ENCODE data around the gene SKP2. TPM values are rescaled to one million over a fixed set of nuclear protein-coding genes. Genes with fewer than 3 reads are reported as not detected.
A peak's percentile ranks its signal among the peaks of the same experiment; 100 is the strongest.

Gene SKP2
- polyA plus RNA-seq (2013): 18.7 TPM

- CTCF ChIA-PET: interaction anchor here (1.0 to 1.4 kb wide), 5 partner anchors 12 to 93 kb away, joined by 3 to 5 read pairs (median 3); partner anchors contain the start of gene NADK2
- 0% methylated on average over 70 of the region's 81 CpGs for WGBS (ENCODE audit: insufficient coverage)
- H3K4me3 ChIP-seq (ENCODE audit: control insufficient read depth in 1 of 7, extremely low read depth in 1 of 7, insufficient read depth in 4 of 7, low read depth in 2 of 7, low read length in 6 of 7): peak within 1 kb of the TSS; percentile 91 to 99 (median 96)
These were observed at the start of gene SKP2, which contains the start of gene LMBRD2 for GRCh38 chr5:36151434-36152323. SKP2 (plus strand) TSS chr5:36152111; CDS start chr5:36152263, 152 bp downstream. LMBRD2 (minus strand) TSS chr5:36151887; CDS start chr5:36143349, 8,538 bp downstream.

GRCh38 chr5:36105819-36106218, 46.1 kb upstream of the SKP2 start:
- no peak overlapping the region for H3K4me3 ChIP-seq (ENCODE audit: control insufficient read depth in 1 of 7, extremely low read depth in 1 of 7, insufficient read depth in 4 of 7, low read depth in 2 of 7, low read length in 6 of 7)
- H3K4me1 ChIP-seq (ENCODE audit: control extremely low read depth in 1 of 4, control insufficient read depth in 4 of 4, insufficient read depth in 4 of 4, low read length in 3 of 4): no peaks in the 10 kb centered on the region
- no peaks in the 10 kb centered on the region for H3K9me3 ChIP-seq (ENCODE audit: control extremely low read depth in 1 of 5, control insufficient read depth in 4 of 5, insufficient read depth in 2 of 5, low read depth in 1 of 5, low read length in 4 of 5)
- H3K27me3 ChIP-seq (replicated peaks in 2 of 5; ENCODE audit: control insufficient read depth in 4 of 5, insufficient read depth in 5 of 5, low read length in 4 of 5): no peaks in the 10 kb centered on the region
- CTCF ChIA-PET: interaction anchor here (1.5 kb wide), 2 partner anchors 16 to 26 kb away, joined by 3 to 5 read pairs; no protein-coding TSS in a partner anchor
- H3K36me3 ChIP-seq (ENCODE audit: control insufficient read depth in 4 of 4, insufficient read depth in 4 of 4, low read length in 3 of 4): peaks cover 13 to 46% (median 27%) of the 10 kb centered on the region in 4 experiments
- 96% methylated on average over 2 of the region's 2 CpGs for WGBS (ENCODE audit: insufficient coverage)
- no peak overlapping the region for H3K27ac ChIP-seq (ENCODE audit: insufficient read depth in 1 of 2, low read depth in 1 of 2, low read length in 2 of 2, poor library complexity in 1 of 2, severe bottlenecking in 2 of 2)
- no peak for DNase-seq
- POLR2A ChIA-PET: no interaction called here

More at GRCh38 chr5:36151434-36152323, at the start of gene SKP2, which contains the start of gene LMBRD2:
- Histone ChIP-seq H3K27me3 (replicated peaks in 2 of 5; ENCODE audit: control insufficient read depth in 4 of 5, insufficient read depth in 5 of 5, low read length in 4 of 5) (no peaks in the 10 kb centered on the region), H3K27ac (ENCODE audit: insufficient read depth in 1 of 2, low read depth in 1 of 2, low read length in 2 of 2, poor library complexity in 1 of 2, severe bottlenecking in 2 of 2) (peak within 1 kb of the TSS; percentile 62 to 87), H3K4me1 (ENCODE audit: control extremely low read depth in 1 of 4, control insufficient read depth in 4 of 4, insufficient read depth in 4 of 4, low read length in 3 of 4) (peaks cover 14 to 32% (median 26%) of the 10 kb centered on the region in 4 experiments), H3K36me3 (ENCODE audit: control insufficient read depth in 4 of 4, insufficient read depth in 4 of 4, low read length in 3 of 4) (peaks cover 7 to 33% (median 13%) of the 10 kb centered on the region in 4 experiments), H3K9me3 (ENCODE audit: control extremely low read depth in 1 of 5, control insufficient read depth in 4 of 5, insufficient read depth in 2 of 5, low read depth in 1 of 5, low read length in 4 of 5) (no peaks in the 10 kb centered on the region)
- POLR2A ChIA-PET: no interaction called here
- DNase-seq: peak; percentile 97 to 99 (median 99)

- WGBS (ENCODE audit: insufficient coverage): 100% methylated on average over 1 of the region's 3 CpGs
- POLR2A ChIA-PET: interaction anchor here (0.5 kb wide), 1 partner anchor 1354 kb away, joined by 3 read pairs; no protein-coding TSS in a partner anchor
- DNase-seq: no peak
- Histone ChIP-seq H3K36me3 (ENCODE audit: control insufficient read depth in 4 of 4, insufficient read depth in 4 of 4, low read length in 3 of 4) (peaks cover 13 to 46% (median 26%) of the 10 kb centered on the region in 4 experiments), H3K27ac (ENCODE audit: insufficient read depth in 1 of 2, low read depth in 1 of 2, low read length in 2 of 2, poor library complexity in 1 of 2, severe bottlenecking in 2 of 2) (no peak overlapping the region), H3K4me1 (ENCODE audit: control extremely low read depth in 1 of 4, control insufficient read depth in 4 of 4, insufficient read depth in 4 of 4, low read length in 3 of 4) (no peaks in the 10 kb centered on the region), H3K9me3 (ENCODE audit: control extremely low read depth in 1 of 5, control insufficient read depth in 4 of 5, insufficient read depth in 2 of 5, low read depth in 1 of 5, low read length in 4 of 5) (no peaks in the 10 kb centered on the region), H3K27me3 (replicated peaks in 2 of 5; ENCODE audit: control insufficient read depth in 4 of 5, insufficient read depth in 5 of 5, low read length in 4 of 5) (no peaks in the 10 kb centered on the region), H3K4me3 (ENCODE audit: control insufficient read depth in 1 of 7, extremely low read depth in 1 of 7, insufficient read depth in 4 of 7, low read depth in 2 of 7, low read length in 6 of 7) (no peak overlapping the region)
- CTCF ChIA-PET: interaction anchor here (1.6 kb wide), 1 partner anchor 9 kb away, joined by 4 read pairs; no protein-coding TSS in a partner anchor
These were observed 43.0 kb upstream of the SKP2 start for GRCh38 chr5:36108758-36109460.

GRCh38 chr5:36111238-36111637, 40.7 kb upstream of the SKP2 start:
- DNase-seq: no peak
- WGBS (ENCODE audit: insufficient coverage): no CpG with 5 or more reads among the region's 1 CpG
- Histone ChIP-seq H3K36me3 (ENCODE audit: control insufficient read depth in 4 of 4, insufficient read depth in 4 of 4, low read length in 3 of 4) (peaks cover 10 to 45% (median 23%) of the 10 kb centered on the region in 4 experiments), H3K4me3 (ENCODE audit: control insufficient read depth in 1 of 7, extremely low read depth in 1 of 7, insufficient read depth in 4 of 7, low read depth in 2 of 7, low read length in 6 of 7) (no peak overlapping the region), H3K4me1 (ENCODE audit: control extremely low read depth in 1 of 4, control insufficient read depth in 4 of 4, insufficient read depth in 4 of 4, low read length in 3 of 4) (no peaks in the 10 kb centered on the region), H3K9me3 (ENCODE audit: control extremely low read depth in 1 of 5, control insufficient read depth in 4 of 5, insufficient read depth in 2 of 5, low read depth in 1 of 5, low read length in 4 of 5) (no peaks in the 10 kb centered on the region), H3K27me3 (replicated peaks in 2 of 5; ENCODE audit: control insufficient read depth in 4 of 5, insufficient read depth in 5 of 5, low read length in 4 of 5) (no peaks in the 10 kb centered on the region), H3K27ac (ENCODE audit: insufficient read depth in 1 of 2, low read depth in 1 of 2, low read length in 2 of 2, poor library complexity in 1 of 2, severe bottlenecking in 2 of 2) (no peak overlapping the region)
- CTCF ChIA-PET: interaction anchor here (1.0 kb wide), 1 partner anchor 15 kb away, joined by 3 read pairs; no protein-coding TSS in a partner anchor
- POLR2A ChIA-PET: no interaction called here

GRCh38 chr5:36125868-36126267, 26.0 kb upstream of the SKP2 start:
- WGBS (ENCODE audit: insufficient coverage): 91% methylated on average over 1 of the region's 1 CpG

GRCh38 chr5:36128795-36129194, 23.1 kb upstream of the SKP2 start:
- POLR2A ChIA-PET: no interaction called here
- CTCF ChIA-PET: no interaction called here
- Histone ChIP-seq H3K27ac (ENCODE audit: insufficient read depth in 1 of 2, low read depth in 1 of 2, low read length in 2 of 2, poor library complexity in 1 of 2, severe bottlenecking in 2 of 2) (no peak overlapping the region), H3K9me3 (ENCODE audit: control extremely low read depth in 1 of 5, control insufficient read depth in 4 of 5, insufficient read depth in 2 of 5, low read depth in 1 of 5, low read length in 4 of 5) (peaks cover 1 to 21% (median 9%) of the 10 kb centered on the region in 5 experiments), H3K27me3 (replicated peaks in 2 of 5; ENCODE audit: control insufficient read depth in 4 of 5, insufficient read depth in 5 of 5, low read length in 4 of 5) (no peaks in the 10 kb centered on the region), H3K4me3 (ENCODE audit: control insufficient read depth in 1 of 7, extremely low read depth in 1 of 7, insufficient read depth in 4 of 7, low read depth in 2 of 7, low read length in 6 of 7) (no peak overlapping the region), H3K36me3 (ENCODE audit: control insufficient read depth in 4 of 4, insufficient read depth in 4 of 4, low read length in 3 of 4) (peaks cover 4 to 26% (median 14%) of the 10 kb centered on the region in 4 experiments), H3K4me1 (ENCODE audit: control extremely low read depth in 1 of 4, control insufficient read depth in 4 of 4, insufficient read depth in 4 of 4, low read length in 3 of 4) (no peaks in the 10 kb centered on the region)
- DNase-seq: no peak
- WGBS (ENCODE audit: insufficient coverage): no CpG with 5 or more reads among the region's 1 CpG

More at GRCh38 chr5:36125868-36126267, 26.0 kb upstream of the SKP2 start:
- no peak for DNase-seq
- ChIA-PET POLR2A (no interaction called here), CTCF (interaction anchor here (0.8 to 1.8 kb wide), 3 partner anchors 14 to 180 kb away, joined by 3 to 4 read pairs (median 3); no protein-coding TSS in a partner anchor)
- H3K9me3 ChIP-seq (ENCODE audit: control extremely low read depth in 1 of 5, control insufficient read depth in 4 of 5, insufficient read depth in 2 of 5, low read depth in 1 of 5, low read length in 4 of 5): peaks cover 1 to 15% (median 9%) of the 10 kb centered on the region in 5 experiments
- no peak overlapping the region for H3K27ac ChIP-seq (ENCODE audit: insufficient read depth in 1 of 2, low read depth in 1 of 2, low read length in 2 of 2, poor library complexity in 1 of 2, severe bottlenecking in 2 of 2)
- H3K36me3 ChIP-seq (ENCODE audit: control insufficient read depth in 4 of 4, insufficient read depth in 4 of 4, low read length in 3 of 4): peaks cover 9 to 22% (median 16%) of the 10 kb centered on the region in 4 experiments
- H3K4me1 ChIP-seq (ENCODE audit: control extremely low read depth in 1 of 4, control insufficient read depth in 4 of 4, insufficient read depth in 4 of 4, low read length in 3 of 4): no peaks in the 10 kb centered on the region
- H3K27me3 ChIP-seq (replicated peaks in 2 of 5; ENCODE audit: control insufficient read depth in 4 of 5, insufficient read depth in 5 of 5, low read length in 4 of 5): no peaks in the 10 kb centered on the region
- no peak overlapping the region for H3K4me3 ChIP-seq (ENCODE audit: control insufficient read depth in 1 of 7, extremely low read depth in 1 of 7, insufficient read depth in 4 of 7, low read depth in 2 of 7, low read length in 6 of 7)
